Neuronal stem cell (in vitro differentiated cells): ENCODE data around the gene NAALADL2.

Experiments
- DNase-seq: peaks from one replicate; pipeline ENCODE4 v3.0.0-alpha.2; 2013; ENCODE audit warnings: low spot score
- H2AFZ ChIP-seq: one replicate; pipeline ENCODE4 v1.6.1; 2013; ENCODE audit warnings: mild to moderate bottlenecking, low read length, inconsistent platforms
- H2AK5ac ChIP-seq: 2 replicates; pipeline ENCODE4 v1.6.1; 2013; ENCODE audit warnings: low read depth, mild to moderate bottlenecking, inconsistent platforms, low read length, moderate library complexity, mixed read lengths
- H2BK120ac ChIP-seq: 2 replicates; pipeline ENCODE4 v1.6.1; 2013; ENCODE audit warnings: low read depth, mild to moderate bottlenecking, inconsistent platforms, low read length, moderate library complexity, mixed read lengths
- H2BK12ac ChIP-seq: one replicate; pipeline ENCODE4 v1.6.1; 2013; ENCODE audit warnings: low read length, inconsistent platforms
- H2BK15ac ChIP-seq: 2 replicates; pipeline ENCODE4 v1.6.1; 2013; ENCODE audit warnings: mild to moderate bottlenecking, low read length, inconsistent platforms, mixed read lengths
- H2BK5ac ChIP-seq: one replicate; pipeline ENCODE4 v1.6.1; 2013; ENCODE audit warnings: inconsistent platforms, mild to moderate bottlenecking, low read length, moderate library complexity
- H3K14ac ChIP-seq: one replicate; pipeline ENCODE4 v1.6.1; 2013; ENCODE audit warnings: low read length, inconsistent platforms
- H3K18ac ChIP-seq: 2 replicates; pipeline ENCODE4 v1.6.1; 2013; ENCODE audit warnings: low read length, inconsistent platforms
- H3K23ac ChIP-seq: 2 replicates; pipeline ENCODE4 v1.6.1; 2013; ENCODE audit warnings: low read depth, mild to moderate bottlenecking, mixed read lengths, low read length, inconsistent platforms; ENCODE audit not compliant: poor library complexity
- H3K27ac ChIP-seq: replicated peaks from 3 replicates; pipeline ENCODE4 v1.5.1; 2013; ENCODE audit warnings: low read length, inconsistent platforms
- H3K27me3 ChIP-seq, 3 experiments: 2 replicates each; pipeline ENCODE4 v1.6.1; 2013; ENCODE audit warnings: low read length in 3 of 3, mild to moderate bottlenecking in 2 of 3, inconsistent platforms in 1 of 3, low read depth in 1 of 3, mixed read lengths in 1 of 3, moderate library complexity in 1 of 3; ENCODE audit not compliant: control insufficient read depth in 3 of 3, insufficient read depth in 3 of 3
- H3K36me3 ChIP-seq, 2 donors: replicated peaks in 1 of 2; 2 replicates each; pipeline ENCODE4 v1.6.1; 2013; ENCODE audit warnings: low read length in 2 of 2; ENCODE audit not compliant: control insufficient read depth in 2 of 2, insufficient read depth in 2 of 2
- H3K4ac ChIP-seq: 2 replicates; pipeline ENCODE4 v1.6.1; 2013; ENCODE audit warnings: inconsistent platforms, mild to moderate bottlenecking, low read length, moderate library complexity
- H3K4me1 ChIP-seq, 2 donors: 1 replicate in 1 of 2; 2 replicates in 1 of 2; pipeline ENCODE4 v1.6.1; 2013; ENCODE audit warnings: low read length in 2 of 2, low read depth in 1 of 2; ENCODE audit not compliant: control insufficient read depth in 2 of 2, insufficient read depth in 1 of 2
- H3K4me2 ChIP-seq: one replicate; pipeline ENCODE4 v1.6.1; 2013; ENCODE audit warnings: mild to moderate bottlenecking, low read length, inconsistent platforms; ENCODE audit not compliant: insufficient read depth, poor library complexity, severe bottlenecking
- H3K4me3 ChIP-seq, 2 donors: 2 replicates each; pipeline ENCODE4 v1.5.1; 2013; ENCODE audit warnings: low read length in 2 of 2, mild to moderate bottlenecking in 2 of 2, inconsistent platforms in 1 of 2, moderate library complexity in 1 of 2
- H3K79me1 ChIP-seq: one replicate; pipeline ENCODE4 v1.6.1; 2013; ENCODE audit warnings: low read depth, mild to moderate bottlenecking, inconsistent platforms, low read length, moderate library complexity
- H3K9ac ChIP-seq: one replicate; pipeline ENCODE4 v1.6.1; 2013; ENCODE audit warnings: mild to moderate bottlenecking, low read depth, low read length, inconsistent platforms; ENCODE audit not compliant: poor library complexity
- H3K9me3 ChIP-seq, 2 donors: replicated peaks in 1 of 2; 2 replicates each; pipeline versions ENCODE3 to v1.6.1; 2013; ENCODE audit warnings: low read length in 2 of 2, mild to moderate bottlenecking in 2 of 2, inconsistent platforms in 1 of 2, low read depth in 1 of 2, mixed read lengths in 1 of 2, moderate library complexity in 1 of 2; ENCODE audit not compliant: control insufficient read depth in 2 of 2, insufficient read depth in 1 of 2
- H4K8ac ChIP-seq: one replicate; pipeline ENCODE4 v1.6.1; 2013; ENCODE audit warnings: low read depth, mild to moderate bottlenecking, inconsistent platforms, low read length, moderate library complexity
- H4K91ac ChIP-seq: one replicate; pipeline ENCODE4 v1.6.1; 2013; ENCODE audit warnings: low read length, low read depth, mild to moderate bottlenecking, inconsistent platforms; ENCODE audit not compliant: poor library complexity
- WGBS, 2 donors: extraction: QIAGEN DNeasy Blood & Tissue Kit; methylation state at CpG; one replicate each; pipeline ENCODE4 v1.1.7; 2013; ENCODE audit warnings: missing lambda C conversion rate in 2 of 2, mixed read lengths in 1 of 2; ENCODE audit not compliant: insufficient read length in 2 of 2, insufficient replicate concordance in 1 of 2; ENCODE audit errors: extremely low coverage in 2 of 2; 5-methylcytosine and 5-hydroxymethylcytosine counted together

NAALADL2 gene

DNA sequence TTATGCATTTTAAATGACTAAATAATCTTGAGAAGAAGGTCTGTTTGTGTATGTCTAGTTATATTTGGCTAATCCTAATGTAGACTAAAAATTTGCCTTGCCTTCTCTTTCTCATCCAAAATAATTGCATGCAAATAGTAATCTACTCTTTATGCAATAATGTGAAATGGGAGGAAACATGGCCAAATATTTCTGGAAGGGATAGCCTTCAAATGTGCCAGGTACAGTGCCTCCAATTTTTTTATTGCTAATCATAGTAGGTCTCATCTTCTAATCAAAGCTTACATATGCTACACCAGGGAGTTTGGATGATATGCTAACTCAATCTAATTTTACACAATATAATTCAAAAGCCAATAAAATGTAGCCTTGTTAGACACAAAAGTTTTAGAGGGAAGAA is 911.3 kb downstream of the NAALADL2 start:
- Histone ChIP-seq H4K8ac (no peak overlapping the region), H3K9ac (no peak overlapping the region), H2BK5ac (no peak overlapping the region), H4K91ac (no peak overlapping the region), H3K27me3 (no peaks in the 10 kb centered on the region), H3K4ac (no peak overlapping the region), H3K14ac (no peak overlapping the region), H2BK12ac (no peak overlapping the region), H2AFZ (no peak overlapping the region), H3K36me3 (no peaks in the 10 kb centered on the region), H3K79me1 (no peaks in the 10 kb centered on the region), H3K4me3 (no peak overlapping the region), H3K23ac (no peak overlapping the region), H2BK15ac (no peak overlapping the region), H2BK120ac (no peak overlapping the region), H3K18ac (no peak overlapping the region), H3K27ac (no peak overlapping the region), H3K9me3 (no peaks in the 10 kb centered on the region), H2AK5ac (no peak overlapping the region), H3K4me2 (no peak overlapping the region), H3K4me1 (no peaks in the 10 kb centered on the region)
- DNase-seq = no peak

DNA sequence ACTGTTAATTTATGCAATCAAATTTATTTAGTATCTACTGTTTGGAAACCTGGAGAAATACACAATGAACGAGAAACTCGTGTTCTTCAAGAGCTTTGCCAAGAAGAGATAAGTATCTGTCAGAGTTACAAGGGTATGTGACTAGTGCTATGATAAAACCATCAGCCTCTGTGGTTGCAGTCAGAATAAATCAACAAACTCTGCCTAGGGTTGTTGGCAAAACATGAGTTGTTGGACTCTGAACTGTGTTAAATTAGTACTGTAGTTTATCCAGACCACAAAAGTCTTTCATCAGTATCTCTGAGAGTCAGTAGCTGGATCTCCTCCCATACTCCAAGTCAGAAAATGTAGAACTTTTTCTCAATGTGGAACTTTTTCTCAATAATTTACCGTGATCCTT is 918.4 kb downstream of the NAALADL2 start:
- Histone ChIP-seq H2BK15ac (no peak overlapping the region), H3K27me3 (no peaks in the 10 kb centered on the region), H3K14ac (no peak overlapping the region), H4K91ac (no peak overlapping the region), H2AK5ac (no peak overlapping the region), H4K8ac (no peak overlapping the region), H3K18ac (no peak overlapping the region), H2BK5ac (no peak overlapping the region), H3K27ac (no peak overlapping the region), H2BK12ac (no peak overlapping the region), H3K4me1 (no peaks in the 10 kb centered on the region), H3K4ac (no peak overlapping the region), H2AFZ (no peak overlapping the region), H3K79me1 (no peaks in the 10 kb centered on the region), H3K36me3 (no peaks in the 10 kb centered on the region), H3K9ac (no peak overlapping the region), H2BK120ac (no peak overlapping the region), H3K4me2 (no peak overlapping the region), H3K9me3 (no peaks in the 10 kb centered on the region), H3K23ac (no peak overlapping the region), H3K4me3 (no peak overlapping the region)
- WGBS, 2 donors = no CpG with 5 or more reads among the region's 3 CpGs
- no peak for DNase-seq

DNA sequence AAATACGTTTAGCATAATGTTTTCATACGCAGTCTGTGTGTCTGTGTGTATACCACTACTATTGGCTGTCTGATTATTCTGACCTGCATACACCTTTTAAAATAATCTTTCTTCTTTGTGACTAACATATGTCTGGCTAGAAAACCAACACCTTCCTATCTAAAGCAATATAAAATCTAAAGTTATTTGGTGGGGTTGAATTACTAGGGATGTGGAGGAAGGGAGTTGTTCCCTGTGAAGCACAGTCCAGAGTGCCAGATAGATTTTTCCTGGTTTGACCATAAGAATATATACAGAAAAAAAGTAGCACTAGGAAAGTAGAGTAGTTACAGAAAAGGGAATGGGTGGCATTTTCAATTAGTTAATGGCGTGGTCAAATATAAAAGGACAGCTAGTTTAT is 918.8 kb downstream of the NAALADL2 start:
- no peak overlapping the region for H2AFZ ChIP-seq
- no peak overlapping the region for H2BK120ac ChIP-seq
- H3K4ac ChIP-seq = no peak overlapping the region
- no peaks in the 10 kb centered on the region for H3K9me3 ChIP-seq
- no peaks in the 10 kb centered on the region for H3K79me1 ChIP-seq
- no peak overlapping the region for H3K27ac ChIP-seq
- no peak for DNase-seq
- no peak overlapping the region for H3K14ac ChIP-seq
- H3K4me1 ChIP-seq = no peaks in the 10 kb centered on the region
- H2BK5ac ChIP-seq = no peak overlapping the region
- H4K8ac ChIP-seq = no peak overlapping the region
- no peak overlapping the region for H2BK15ac ChIP-seq
- no peaks in the 10 kb centered on the region for H3K36me3 ChIP-seq
- no peak overlapping the region for H4K91ac ChIP-seq
- H2AK5ac ChIP-seq = no peak overlapping the region
- WGBS, 2 donors = no CpG with 5 or more reads among the region's 3 CpGs
- no peaks in the 10 kb centered on the region for H3K27me3 ChIP-seq
- no peak overlapping the region for H3K23ac ChIP-seq
- H3K4me3 ChIP-seq = no peak overlapping the region
- no peak overlapping the region for H2BK12ac ChIP-seq
- H3K18ac ChIP-seq = no peak overlapping the region
- no peak overlapping the region for H3K9ac ChIP-seq
- no peak overlapping the region for H3K4me2 ChIP-seq

DNA sequence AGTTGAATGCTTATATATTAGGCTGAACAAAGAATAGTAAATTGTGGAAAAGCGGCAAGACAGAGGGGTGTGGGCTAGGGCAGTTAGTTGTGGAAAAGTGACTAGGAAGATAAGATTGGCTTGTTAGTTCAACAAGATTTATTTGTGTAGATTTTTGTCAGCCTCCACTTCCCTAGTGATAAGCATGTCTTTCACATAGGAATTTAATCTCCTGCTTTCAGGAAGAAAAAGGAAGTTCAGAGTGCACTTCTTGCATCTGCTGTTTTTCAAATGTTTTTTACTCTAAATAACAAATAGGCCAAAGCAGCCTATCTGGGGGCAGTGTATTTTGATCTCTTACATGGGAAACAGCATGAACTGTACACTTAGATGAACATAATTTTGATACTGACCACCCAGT is 919.9 kb downstream of the NAALADL2 start:
- H3K14ac ChIP-seq = no peak overlapping the region
- H3K27ac ChIP-seq = no peak overlapping the region
- no peak overlapping the region for H2BK12ac ChIP-seq
- no CpG with 5 or more reads among the region's 1 CpG for WGBS, 2 donors
- H2BK120ac ChIP-seq = no peak overlapping the region
- no peak overlapping the region for H3K4me2 ChIP-seq
- no peaks in the 10 kb centered on the region for H3K36me3 ChIP-seq
- no peak overlapping the region for H2AK5ac ChIP-seq
- H3K4me1 ChIP-seq = no peaks in the 10 kb centered on the region
- no peak overlapping the region for H2AFZ ChIP-seq
- H4K91ac ChIP-seq = no peak overlapping the region
- H3K9me3 ChIP-seq = no peaks in the 10 kb centered on the region
- H3K23ac ChIP-seq = no peak overlapping the region
- no peak overlapping the region for H3K4me3 ChIP-seq
- no peak for DNase-seq
- no peak overlapping the region for H3K9ac ChIP-seq
- H3K79me1 ChIP-seq = no peaks in the 10 kb centered on the region
- H2BK5ac ChIP-seq = no peak overlapping the region
- no peak overlapping the region for H3K18ac ChIP-seq
- no peaks in the 10 kb centered on the region for H3K27me3 ChIP-seq
- no peak overlapping the region for H4K8ac ChIP-seq
- no peak overlapping the region for H2BK15ac ChIP-seq
- H3K4ac ChIP-seq = no peak overlapping the region
